Measurements from ENCODE around the gene ALPK3.

GRCh38 chr15:84901540-84901939 lies 84.4 kb downstream of the ALPK3 start:
- TF ChIP-seq EZH2phosphoT487 (IDR thresholded peaks at IDR 0.05; ENCODE audit: borderline replicate concordance, low read length) (no peak), CTCF (IDR thresholded peaks at IDR 0.05; ENCODE audit: low read depth, low read length, poor library complexity, severe bottlenecking) (no peak)
